HG03378 (cell line): ENCODE results near the gene PRKAG2.
A peak's percentile ranks its signal among the peaks of the same experiment; 100 is the strongest.
"Not testable (repeated sequence)": the region's sequence is repeated elsewhere in the genome, so short reads cannot be mapped to it uniquely, and the experiment has no call there.

Experiments
- ATAC-seq: cut with Tn5 transposase; IDR thresholded peaks from one replicate; pipeline ENCODE4 v1.9.1; 2021; ENCODE audit warnings: mild to moderate bottlenecking, moderate library complexity; ENCODE audit not compliant: unreplicated experiment

The PRKAG2 gene

GRCh38 chr7:151885202-151885580, 8.3 kb upstream of the PRKAG2 start:
- no peak for ATAC-seq

GRCh38 chr7:151884312-151885201, 7.6 kb upstream of the PRKAG2 start:
- ATAC-seq: peak; percentile 66

DNA sequence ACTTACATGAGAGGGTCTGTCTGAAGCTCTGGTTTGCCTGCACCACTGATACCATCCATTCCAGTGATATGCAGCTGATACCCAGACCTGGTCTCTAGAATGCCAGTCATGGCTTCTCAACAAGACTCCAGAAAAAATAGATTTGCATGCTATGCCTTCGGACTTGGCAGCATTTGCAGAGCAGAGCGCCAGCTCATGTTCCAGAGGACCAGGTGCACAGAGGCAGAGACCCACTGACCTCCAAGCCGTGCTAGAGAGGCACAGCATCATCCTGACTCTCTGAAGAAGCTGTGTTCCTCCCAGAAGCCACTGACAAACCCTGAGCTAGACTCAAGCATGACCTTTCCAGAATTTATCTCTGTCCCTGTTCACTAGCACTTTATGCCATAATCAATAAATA, 6.9 kb upstream of the PRKAG2 start:
- no peak for ATAC-seq

- ATAC-seq: no peak
Observed at GRCh38 chr7:151882734-151883133, 5.8 kb upstream of the PRKAG2 start.

DNA sequence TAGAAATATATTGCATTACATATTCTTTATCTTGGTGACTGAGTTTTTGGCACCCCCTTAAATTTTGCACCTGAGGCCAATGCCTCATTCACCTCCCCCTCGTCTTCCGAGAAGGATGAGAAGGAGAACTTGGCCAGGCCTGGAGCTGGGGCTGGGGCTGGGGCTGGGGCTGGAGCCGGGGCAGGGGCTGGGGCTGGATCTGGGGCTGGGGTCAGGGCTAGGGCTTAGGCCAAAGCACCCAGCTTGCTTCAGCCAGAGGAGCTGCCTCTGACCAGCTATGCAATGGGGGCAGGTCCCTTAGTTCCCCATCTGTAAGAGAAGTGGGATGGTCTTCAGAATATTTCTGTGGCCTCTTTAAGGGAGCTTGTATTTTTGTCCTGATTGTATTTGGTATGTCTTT, 3.8 kb upstream of the PRKAG2 start:
- no peak for ATAC-seq

GRCh38 chr7:151877911-151878835, 1.3 kb upstream of the PRKAG2 start:
- no peak for ATAC-seq

DNA sequence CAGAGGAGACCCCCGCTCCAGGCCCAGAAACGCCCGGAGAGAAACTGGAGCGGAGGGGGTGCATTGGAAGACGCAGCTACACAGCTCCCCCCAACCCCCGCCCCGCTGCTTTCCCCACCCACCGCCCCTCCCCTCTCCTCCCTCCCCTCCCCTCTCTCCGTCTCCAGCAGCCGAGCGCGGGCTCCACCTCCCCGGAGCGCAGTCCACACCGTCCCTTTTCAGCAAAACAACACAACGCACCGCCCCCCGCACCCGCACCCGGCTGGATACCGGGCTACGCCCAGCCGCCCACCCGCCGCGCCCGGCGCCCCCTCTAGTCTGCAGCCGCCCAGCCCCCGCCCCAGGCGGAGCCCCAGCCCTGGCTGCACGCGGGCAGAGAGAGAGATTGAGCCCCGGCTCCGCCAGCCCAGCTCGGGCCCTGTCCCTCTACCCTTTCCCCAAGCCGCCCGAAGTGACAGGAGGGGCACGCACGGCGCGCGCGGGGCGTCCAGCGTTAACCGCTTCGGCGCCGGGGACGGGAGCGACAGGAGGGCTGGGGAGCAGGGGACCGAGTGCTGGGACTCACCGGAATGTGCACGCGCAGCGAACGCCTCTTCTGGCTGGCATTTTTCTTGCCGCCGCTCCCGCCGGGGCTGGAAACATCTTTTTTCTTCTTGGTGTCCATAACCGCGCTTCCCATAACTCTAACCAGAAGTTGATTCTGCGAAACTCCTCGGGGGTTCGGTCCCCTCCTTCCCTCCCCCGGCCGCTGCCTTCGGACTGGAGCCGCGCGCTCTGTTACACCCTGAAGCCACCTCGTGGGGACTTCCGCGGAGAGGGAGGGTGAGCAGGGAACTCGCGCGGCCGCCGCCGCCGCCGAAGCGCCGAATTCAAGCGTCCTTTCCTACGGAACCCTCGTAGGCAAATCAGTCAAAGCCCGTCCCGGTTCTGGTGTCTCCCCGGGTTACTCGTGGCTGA, 695 bp downstream of the PRKAG2 start:
- no peak for ATAC-seq

DNA sequence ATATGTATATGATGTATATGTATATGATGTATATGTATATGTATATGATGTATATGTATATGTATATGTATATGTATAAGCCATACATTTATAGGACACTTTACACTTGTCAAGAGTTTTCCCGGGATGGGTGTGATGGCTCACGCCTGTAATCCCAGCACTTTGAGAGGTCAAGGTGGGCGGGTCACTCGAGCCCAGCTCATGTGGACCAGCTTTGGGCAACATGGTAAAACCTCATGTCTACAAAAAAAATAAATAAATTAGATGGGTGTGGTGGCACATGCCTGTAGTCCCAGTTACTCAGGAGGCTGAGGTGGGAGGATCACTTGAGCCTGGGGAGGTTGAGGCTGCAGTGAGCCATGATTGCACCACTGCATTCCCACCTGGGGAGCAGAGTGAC, 2.4 kb downstream of the PRKAG2 start:
- not testable (repeated sequence) for ATAC-seq

- no peak for ATAC-seq
Observed at GRCh38 chr7:151873402-151873965, 3.4 kb downstream of the PRKAG2 start.

GRCh38 chr7:151872531-151873401, 4.1 kb downstream of the PRKAG2 start:
- no peak for ATAC-seq

DNA sequence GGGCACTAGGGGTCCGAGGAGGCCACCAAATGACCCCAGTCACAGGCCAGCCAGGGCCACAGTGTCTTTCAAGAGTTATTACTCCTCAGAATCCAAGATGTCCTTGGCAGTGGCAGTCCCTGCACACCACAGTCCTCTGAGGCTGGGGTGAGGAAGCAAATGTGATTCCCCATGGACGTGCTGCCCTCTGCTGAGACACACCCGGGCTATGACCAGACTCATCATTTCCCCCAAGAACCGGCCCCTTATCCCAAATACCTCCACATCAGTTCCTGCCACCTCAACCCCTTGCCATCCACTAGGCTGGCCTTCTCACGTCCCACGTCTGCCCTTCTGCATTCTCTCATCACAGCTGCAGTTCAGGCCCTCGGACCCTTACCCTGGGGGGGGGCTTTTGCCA, 5.0 kb downstream of the PRKAG2 start:
- no peak for ATAC-seq

DNA sequence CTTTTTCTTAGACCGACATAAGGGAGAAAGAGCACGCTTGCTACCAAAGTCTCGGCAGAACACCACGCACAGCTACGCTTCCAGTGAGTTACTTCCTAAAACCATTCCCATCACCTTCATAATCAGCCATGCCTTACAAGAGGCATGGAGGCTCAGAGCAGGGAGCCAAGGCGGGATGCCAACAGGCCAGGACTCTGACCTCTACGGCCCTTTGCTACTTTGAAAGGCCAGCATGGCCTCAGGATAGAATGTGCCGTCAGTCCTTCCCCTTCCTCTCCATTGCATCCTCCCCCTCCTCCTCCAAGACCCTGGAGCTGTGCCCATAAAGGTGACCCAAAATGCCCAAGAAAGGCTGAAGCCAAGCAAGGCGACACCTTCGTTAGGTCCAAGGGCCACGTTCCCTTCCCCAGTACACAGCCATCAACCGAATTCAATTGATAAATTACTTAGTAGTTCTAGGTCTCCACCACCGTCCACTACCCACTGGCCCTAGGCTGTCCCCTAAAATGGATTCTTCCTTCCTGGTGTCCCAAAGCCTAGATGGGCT, 5.7 kb downstream of the PRKAG2 start:
- no peak for ATAC-seq

DNA sequence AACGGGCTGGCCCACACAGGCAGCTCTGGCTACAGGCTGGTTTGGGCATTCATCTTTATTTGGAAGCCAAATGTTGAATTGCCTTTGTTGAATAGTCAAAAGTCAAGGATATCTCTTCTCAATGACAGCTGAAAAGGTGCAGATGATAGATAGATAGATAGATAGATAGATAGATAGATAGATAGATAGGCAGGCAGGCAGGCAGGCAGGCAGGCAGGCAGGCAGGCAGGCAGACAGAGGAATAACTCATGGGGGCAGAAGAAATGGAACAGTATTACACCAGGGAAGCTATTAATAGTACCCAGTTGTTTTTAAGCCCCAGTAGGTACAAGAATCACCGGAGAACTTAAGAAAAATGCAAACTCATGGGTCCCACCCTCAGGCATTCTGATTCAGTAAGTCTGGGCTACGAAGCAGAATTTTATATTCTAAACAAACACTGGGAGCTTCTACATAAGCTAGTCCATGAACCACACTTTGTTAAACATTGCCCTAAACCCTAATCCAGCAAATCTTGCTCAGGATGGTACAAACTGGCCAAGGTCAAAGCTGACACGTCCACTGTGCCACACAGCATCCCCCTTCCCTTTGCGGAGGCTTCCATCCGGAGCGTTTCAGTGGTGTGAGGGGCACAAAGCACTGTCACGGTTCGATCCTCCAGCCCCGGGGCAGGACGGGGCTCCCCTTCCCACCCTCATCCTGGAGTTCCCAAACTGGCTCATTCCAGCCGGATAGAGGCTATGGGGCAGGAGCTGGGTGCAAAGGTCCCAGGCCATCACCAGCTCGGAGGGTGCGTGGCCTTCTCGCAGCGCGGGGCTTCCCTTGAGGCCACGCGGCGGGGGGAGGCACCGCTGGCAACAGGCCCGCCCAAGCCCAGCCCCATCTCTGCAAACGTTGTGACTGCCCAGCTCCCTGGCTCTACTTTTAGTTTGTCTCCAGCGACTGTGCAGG, 6.7 kb downstream of the PRKAG2 start:
- ATAC-seq: no peak

GRCh38 chr7:151869455-151869854, 7.5 kb downstream of the PRKAG2 start:
- no peak for ATAC-seq

DNA sequence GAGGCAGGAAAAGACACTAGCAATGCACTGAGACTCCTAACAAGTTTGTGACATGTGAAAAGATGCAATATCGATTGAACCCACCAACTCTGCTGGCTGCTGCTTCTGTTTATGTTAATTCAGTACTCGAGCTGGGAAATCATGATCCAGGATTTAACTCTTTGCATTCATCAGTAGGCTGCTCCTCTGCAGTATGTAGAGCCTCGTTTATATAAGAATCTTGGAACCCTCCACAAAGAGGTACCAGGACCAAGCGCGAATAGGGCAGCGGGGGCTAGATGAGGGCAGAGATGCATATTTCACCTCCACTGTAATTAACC, 7.8 kb downstream of the PRKAG2 start:
- no peak for ATAC-seq

- no peak for ATAC-seq
Observed at GRCh38 chr7:151868396-151869108, 8.4 kb downstream of the PRKAG2 start.

DNA sequence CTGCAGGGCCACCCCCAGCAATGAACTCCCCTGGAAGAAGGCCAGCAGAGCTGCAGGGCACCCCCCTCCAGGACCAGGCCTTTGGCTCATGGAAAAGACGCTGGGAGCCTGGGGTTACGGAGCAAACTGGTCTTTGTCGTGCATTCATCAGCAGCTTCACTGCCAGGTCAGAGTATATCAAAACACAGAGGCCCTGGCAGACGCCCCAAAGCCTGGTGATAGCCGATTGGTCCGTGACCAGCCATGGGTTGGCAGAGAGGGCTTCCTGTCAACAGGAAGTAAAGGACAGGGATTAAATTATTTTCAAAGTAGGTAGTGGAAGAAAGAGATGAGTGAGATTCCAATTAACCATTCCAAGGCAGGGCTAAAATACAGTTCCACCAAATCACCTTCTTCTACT, 9.0 kb downstream of the PRKAG2 start:
- ATAC-seq: no peak
